Measurements from ENCODE around the gene CHTOP. TPM values are rescaled to one million over a fixed set of nuclear protein-coding genes. Genes with fewer than 3 reads are reported as not detected.

Gene CHTOP
- total and polyA plus RNA-seq, 2 experiments from 2014 or later = 26.9 to 42.2 TPM

- H3K79me2 ChIP-seq (ENCODE audit: insufficient read depth) = peaks cover 68% of the 10 kb centered on the region
- peaks cover 48% of the 10 kb centered on the region for H3F3A ChIP-seq (ENCODE audit: insufficient read depth)
- H3K4me3 ChIP-seq = no peak overlapping the region
- no peaks in the 10 kb centered on the region for H3K27me3 ChIP-seq (replicated peaks; ENCODE audit: insufficient read depth)
- no peaks in the 10 kb centered on the region for H4K20me1 ChIP-seq (ENCODE audit: insufficient read depth)
- H3K9me2 ChIP-seq (ENCODE audit: insufficient read depth) = no peaks in the 10 kb centered on the region
- no peak overlapping the region for H2AFZ ChIP-seq
- WGBS, 2 experiments (ENCODE audit: low coverage in 1 of 2, low lambda C conversion rate in 2 of 2, missing lambda C conversion rate in 2 of 2) = 94% methylated on average over 11 of the region's 11 CpGs
- no peak for DNase-seq
- no peak overlapping the region for H3K27ac ChIP-seq
- in situ Hi-C loops (cut with MboI) = no loop called here
- TF ChIP-seq EZH2 (IDR thresholded peaks at IDR 0.05; ENCODE audit: insufficient read depth, poor library complexity, severe bottlenecking) (no peak), EZH2phosphoT487 (IDR thresholded peaks at IDR 0.05; ENCODE audit: insufficient read depth, low read depth) (no peak)
- no peak overlapping the region for H3K4me2 ChIP-seq (ENCODE audit: unreplicated experiment)
- peaks cover 88% of the 10 kb centered on the region for H3K36me3 ChIP-seq (ENCODE audit: low read depth)
- H3K9me3 ChIP-seq (ENCODE audit: low read depth) = no peaks in the 10 kb centered on the region
- no peaks in the 10 kb centered on the region for H3K4me1 ChIP-seq (ENCODE audit: insufficient read depth)
- H3K9ac ChIP-seq = no peak overlapping the region
These were observed 8.3 kb downstream of the CHTOP start for GRCh38 chr1:153642161-153642560.

GRCh38 chr1:153643100-153643499 is 9.2 kb downstream of the CHTOP start:
- no peaks in the 10 kb centered on the region for H3K9me3 ChIP-seq (ENCODE audit: low read depth)
- no peak overlapping the region for H3K4me3 ChIP-seq
- TF ChIP-seq EZH2 (IDR thresholded peaks at IDR 0.05; ENCODE audit: insufficient read depth, poor library complexity, severe bottlenecking) = no peak
- TF ChIP-seq EZH2phosphoT487 (IDR thresholded peaks at IDR 0.05; ENCODE audit: insufficient read depth, low read depth) = no peak
- no peaks in the 10 kb centered on the region for H3K27me3 ChIP-seq (replicated peaks; ENCODE audit: insufficient read depth)
- no peak overlapping the region for H3K27ac ChIP-seq
- H3K9me2 ChIP-seq (ENCODE audit: insufficient read depth) = no peaks in the 10 kb centered on the region
- H3K9ac ChIP-seq = no peak overlapping the region
- peaks cover 80% of the 10 kb centered on the region for H3K36me3 ChIP-seq (ENCODE audit: low read depth)
- H2AFZ ChIP-seq = no peak overlapping the region
- WGBS, 2 experiments (ENCODE audit: low coverage in 1 of 2, low lambda C conversion rate in 2 of 2, missing lambda C conversion rate in 2 of 2) = 95% methylated on average over 11 of the region's 11 CpGs
- no peaks in the 10 kb centered on the region for H4K20me1 ChIP-seq (ENCODE audit: insufficient read depth)
- H3K4me1 ChIP-seq (ENCODE audit: insufficient read depth) = no peaks in the 10 kb centered on the region
- H3K79me2 ChIP-seq (ENCODE audit: insufficient read depth) = peaks cover 58% of the 10 kb centered on the region
- no peak overlapping the region for H3K4me2 ChIP-seq (ENCODE audit: unreplicated experiment)
- in situ Hi-C loops (cut with MboI) = no loop called here
- H3F3A ChIP-seq (ENCODE audit: insufficient read depth) = peaks cover 42% of the 10 kb centered on the region
- DNase-seq = no peak

DNA sequence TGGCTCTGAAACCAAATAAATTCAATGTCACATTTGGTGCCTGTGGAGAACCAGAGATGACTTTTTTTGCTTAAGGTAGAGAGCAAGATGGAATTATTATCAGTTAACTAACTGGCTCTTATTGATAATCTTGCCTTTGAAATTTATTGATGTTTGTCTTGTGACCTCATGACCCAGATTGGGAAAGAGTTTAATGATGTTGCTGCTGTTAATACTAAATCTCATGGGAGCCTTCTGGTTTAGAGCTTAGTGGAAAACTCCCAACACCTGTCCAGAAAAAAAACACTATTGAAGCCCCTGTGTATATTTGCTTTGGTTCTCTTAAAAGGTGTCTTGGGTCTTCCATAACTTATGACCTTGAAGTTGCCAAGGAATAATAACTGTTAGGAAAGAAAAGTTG is 9.9 kb downstream of the CHTOP start:
- Histone ChIP-seq H4K20me1 (ENCODE audit: insufficient read depth) (no peaks in the 10 kb centered on the region), H3K27ac (no peak overlapping the region), H3K4me2 (ENCODE audit: unreplicated experiment) (no peak overlapping the region), H3K4me3 (no peak overlapping the region), H3K79me2 (ENCODE audit: insufficient read depth) (peaks cover 51% of the 10 kb centered on the region), H3K9me2 (ENCODE audit: insufficient read depth) (no peaks in the 10 kb centered on the region), H2AFZ (no peak overlapping the region), H3F3A (ENCODE audit: insufficient read depth) (peaks cover 37% of the 10 kb centered on the region), H3K9ac (no peak overlapping the region), H3K4me1 (ENCODE audit: insufficient read depth) (no peaks in the 10 kb centered on the region), H3K9me3 (ENCODE audit: low read depth) (no peaks in the 10 kb centered on the region), H3K27me3 (replicated peaks; ENCODE audit: insufficient read depth) (no peaks in the 10 kb centered on the region), H3K36me3 (ENCODE audit: low read depth) (peaks cover 73% of the 10 kb centered on the region)
- TF ChIP-seq EZH2 (IDR thresholded peaks at IDR 0.05; ENCODE audit: insufficient read depth, poor library complexity, severe bottlenecking) (no peak), EZH2phosphoT487 (IDR thresholded peaks at IDR 0.05; ENCODE audit: insufficient read depth, low read depth) (no peak)
- DNase-seq = no peak
- in situ Hi-C loops (cut with MboI) = no loop called here

GRCh38 chr1:153646672-153647345 is 12.9 kb downstream of the CHTOP start:
- peaks cover 21% of the 10 kb centered on the region for H3K79me2 ChIP-seq (ENCODE audit: insufficient read depth)
- no peak for DNase-seq
- H3K4me2 ChIP-seq (ENCODE audit: unreplicated experiment) = no peak overlapping the region
- H3K27ac ChIP-seq = no peak overlapping the region
- no peaks in the 10 kb centered on the region for H4K20me1 ChIP-seq (ENCODE audit: insufficient read depth)
- H3F3A ChIP-seq (ENCODE audit: insufficient read depth) = peaks cover 33% of the 10 kb centered on the region
- WGBS, 2 experiments (ENCODE audit: low coverage in 1 of 2, low lambda C conversion rate in 2 of 2, missing lambda C conversion rate in 2 of 2) = 88 to 90% methylated on average over 5 of the region's 5 CpGs
- H3K4me1 ChIP-seq (ENCODE audit: insufficient read depth) = no peaks in the 10 kb centered on the region
- H3K36me3 ChIP-seq (ENCODE audit: low read depth) = peaks cover 44% of the 10 kb centered on the region
- no peak overlapping the region for H3K4me3 ChIP-seq
- no peak overlapping the region for H3K9ac ChIP-seq
- H3K9me3 ChIP-seq (ENCODE audit: low read depth) = no peaks in the 10 kb centered on the region
- H2AFZ ChIP-seq = no peak overlapping the region
- H3K9me2 ChIP-seq (ENCODE audit: insufficient read depth) = no peaks in the 10 kb centered on the region
- no peaks in the 10 kb centered on the region for H3K27me3 ChIP-seq (replicated peaks; ENCODE audit: insufficient read depth)
- TF ChIP-seq EZH2 (IDR thresholded peaks at IDR 0.05; ENCODE audit: insufficient read depth, poor library complexity, severe bottlenecking) (no peak), EZH2phosphoT487 (IDR thresholded peaks at IDR 0.05; ENCODE audit: insufficient read depth, low read depth) (no peak)
- in situ Hi-C loops (cut with MboI) = no loop called here

GRCh38 chr1:153647346-153647714 is 13.5 kb downstream of the CHTOP start:
- no peaks in the 10 kb centered on the region for H3K9me3 ChIP-seq (ENCODE audit: low read depth)
- H4K20me1 ChIP-seq (ENCODE audit: insufficient read depth) = no peaks in the 10 kb centered on the region
- peaks cover 16% of the 10 kb centered on the region for H3K79me2 ChIP-seq (ENCODE audit: insufficient read depth)
- H3K27ac ChIP-seq = no peak overlapping the region
- H3F3A ChIP-seq (ENCODE audit: insufficient read depth) = peaks cover 30% of the 10 kb centered on the region
- no peak overlapping the region for H3K4me2 ChIP-seq (ENCODE audit: unreplicated experiment)
- in situ Hi-C loops (cut with MboI) = no loop called here
- no peaks in the 10 kb centered on the region for H3K4me1 ChIP-seq (ENCODE audit: insufficient read depth)
- no peaks in the 10 kb centered on the region for H3K27me3 ChIP-seq (replicated peaks; ENCODE audit: insufficient read depth)
- no peak overlapping the region for H3K4me3 ChIP-seq
- H3K9me2 ChIP-seq (ENCODE audit: insufficient read depth) = no peaks in the 10 kb centered on the region
- DNase-seq = no peak
- whole genome bisulfite sequencing, 2 experiments (ENCODE audit: low coverage in 1 of 2, low lambda C conversion rate in 2 of 2, missing lambda C conversion rate in 2 of 2) = 34 to 38% methylated on average over 2 of the region's 2 CpGs
- no peak overlapping the region for H2AFZ ChIP-seq
- TF ChIP-seq EZH2 (IDR thresholded peaks at IDR 0.05; ENCODE audit: insufficient read depth, poor library complexity, severe bottlenecking) = no peak
- no peak for TF ChIP-seq EZH2phosphoT487 (IDR thresholded peaks at IDR 0.05; ENCODE audit: insufficient read depth, low read depth)
- H3K9ac ChIP-seq = no peak overlapping the region
- H3K36me3 ChIP-seq (ENCODE audit: low read depth) = peaks cover 39% of the 10 kb centered on the region

All from GM23248 (cell line).